ENCODE results near the gene PRR18. TPM values are rescaled to one million over a fixed set of nuclear protein-coding genes. Genes with fewer than 3 reads are reported as not detected.

Gene PRR18
- total and polyA plus RNA-seq, 9 of the 15 experiments (the other 6 are each of a cell fraction or from before 2014, with no cell fraction given) = not detected

DNA sequence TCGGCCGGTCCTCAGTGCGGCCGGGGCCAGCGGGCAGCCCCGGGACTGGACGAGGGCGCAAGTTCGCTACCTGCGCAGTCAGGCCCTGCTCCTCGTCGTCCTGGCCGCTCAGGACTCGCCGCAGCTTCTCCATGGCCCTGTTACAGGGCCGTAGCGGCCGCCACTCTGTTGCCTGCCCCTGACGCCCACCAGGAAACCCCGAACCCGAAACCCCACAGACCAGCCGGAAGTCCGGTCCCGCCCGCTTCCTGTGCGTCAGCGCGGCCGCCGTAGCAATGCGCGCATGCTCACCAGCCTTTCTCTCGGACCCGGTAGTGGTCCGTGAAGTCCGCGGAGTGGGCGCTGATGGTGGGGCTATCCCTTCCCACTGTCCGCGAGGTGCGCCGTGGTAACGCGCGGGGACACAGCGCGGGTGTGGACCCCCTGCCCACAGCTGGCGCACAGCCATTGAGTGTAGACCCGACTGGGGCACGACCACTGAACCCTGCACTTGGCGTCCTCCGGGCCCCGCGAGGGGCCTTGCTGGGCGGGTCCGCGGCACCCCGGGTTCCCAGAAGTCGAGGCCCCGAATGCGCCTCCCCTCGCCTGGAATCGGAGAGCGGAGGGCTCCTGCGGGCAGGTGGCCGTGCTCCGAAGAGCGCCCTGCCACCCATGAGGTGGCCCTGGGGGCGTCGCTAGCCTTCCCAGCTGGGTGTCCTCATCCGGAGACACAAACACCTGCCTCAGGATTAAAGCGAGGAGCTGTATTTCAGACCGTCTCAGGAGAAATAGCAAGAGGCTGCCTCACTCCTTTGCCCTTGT is 34.4 kb upstream of the PRR18 start, which contains the start of gene SFT2D1 (continued):
- peak; percentile 64 for TF ChIP-seq HNRNPLL (IDR thresholded peaks at IDR 0.05; ENCODE audit: low read depth, low read length, poor library complexity, severe bottlenecking)
- TF ChIP-seq SRSF9 (IDR thresholded peaks at IDR 0.05; ENCODE audit: borderline replicate concordance, low read depth, low read length) = no peak
- 0 out of 2 replicates have a peak, but pooled peaks have one; percentile 76 for TF ChIP-seq RHOXF2B (CRISPR knock-in tag; conservative IDR thresholded peaks at IDR 0.05)
- TF ChIP-seq KLF1 (tag; IDR thresholded peaks at IDR 0.05) = peak; percentile 62; the same call in 1 of the 2 replicates
- TF ChIP-seq, protein P1, sequence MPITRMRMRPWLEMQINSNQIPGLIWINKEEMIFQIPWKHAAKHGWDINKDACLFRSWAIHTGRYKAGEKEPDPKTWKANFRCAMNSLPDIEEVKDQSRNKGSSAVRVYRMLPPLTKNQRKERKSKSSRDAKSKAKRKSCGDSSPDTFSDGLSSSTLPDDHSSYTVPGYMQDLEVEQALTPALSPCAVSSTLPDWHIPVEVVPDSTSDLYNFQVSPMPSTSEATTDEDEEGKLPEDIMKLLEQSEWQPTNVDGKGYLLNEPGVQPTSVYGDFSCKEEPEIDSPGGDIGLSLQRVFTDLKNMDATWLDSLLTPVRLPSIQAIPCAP (CRISPR knock-in tag; IDR thresholded peaks at IDR 0.05; ENCODE audit: borderline replicate concordance) = peak; percentile 64; the same call in 1 of the 2 replicates
- no peak for TF ChIP-seq ETS2 (tag; IDR thresholded peaks at IDR 0.05; ENCODE audit: borderline replicate concordance, poor library complexity, severe bottlenecking)
- peak; percentile 5; the same call in 1 of the 2 replicates for TF ChIP-seq OTX1 (CRISPR knock-in tag; IDR thresholded peaks at IDR 0.05)
- no peak for TF ChIP-seq BRD9 (IDR thresholded peaks at IDR 0.05; ENCODE audit: low read depth, partially characterized antibody)
- TF ChIP-seq FOSL1 (tag; conservative IDR thresholded peaks at IDR 0.05) = peak; percentile 49
- no peak for TF ChIP-seq NR4A1 (CRISPR knock-in tag; IDR thresholded peaks at IDR 0.05)
- no peak for TF ChIP-seq NR4A1 (tag; IDR thresholded peaks at IDR 0.05)
- TF ChIP-seq ZNF280B (CRISPR knock-in tag; IDR thresholded peaks at IDR 0.05) = no peak
- TF ChIP-seq ZBTB7A (IDR thresholded peaks at IDR 0.05; ENCODE audit: borderline replicate concordance, control insufficient read depth, low read depth, low read length) = peak; percentile 89
- 0 out of 2 replicates have a peak, but pooled peaks have one; percentile 30 for TF ChIP-seq ATF3 (IDR thresholded peaks at IDR 0.05)
- TF ChIP-seq ATF3 (CRISPR knock-in tag; conservative IDR thresholded peaks at IDR 0.05) = no peak
- no peak for TF ChIP-seq SAFB2 (IDR thresholded peaks at IDR 0.05; ENCODE audit: borderline replicate concordance, low read depth, low read length, severe bottlenecking)
- TF ChIP-seq SRF (CRISPR knock-in tag; IDR thresholded peaks at IDR 0.05) = peak in 1 of 2 experiments; percentile 66; a peak in 1 of 4 replicates

Measured in K562 (cell line).